ENCODE measurements around the gene MZT2B. TPM values are rescaled to one million over a fixed set of nuclear protein-coding genes. Genes with fewer than 3 reads are reported as not detected.

Gene MZT2B
- total RNA-seq, 120 experiments from 2014 or later, result 206 to 389 (median 279) TPM

Other genes starting within 250 kb of the MZT2B start
- gene RAB6C, start 202.6 kb upstream of the MZT2B start, total RNA-seq, result 10 to 100 TPM in 3 of 120 experiments, 1 to 10 TPM in 117; 1.1 to 11.5 (median 4.0) TPM
- 1 to 10 TPM in 1 of 120 experiments, under 1 TPM in 11, not detected in 108; 0.28 to 1.6 (median 0.42) TPM for gene POTEF, start 53.0 kb upstream of the MZT2B start, total RNA-seq
- 10 to 100 TPM in 10 of 120 experiments, 1 to 10 TPM in 110; 2.8 to 12.7 (median 6.1) TPM for gene CCDC74B, start 37.1 kb upstream of the MZT2B start, total RNA-seq
- 10 to 100 TPM; 34.2 to 73.8 (median 51.8) TPM for gene SMPD4, start 660 bp upstream of the MZT2B start, total RNA-seq
- gene TUBA3E, start 16.2 kb downstream of the MZT2B start, total RNA-seq, result under 1 TPM in 3 of 120 experiments, not detected in 117; 0.38 to 0.42 (median 0.41) TPM
- gene IMP4, start 160.6 kb downstream of the MZT2B start, total RNA-seq, result 10 to 100 TPM; 46.3 to 91.5 (median 67.1) TPM
- gene PTPN18, start 173.8 kb downstream of the MZT2B start, total RNA-seq, result 10 to 100 TPM; 25.5 to 68.8 (median 49.6) TPM